HTR-8/SVneo (cell line): Measurements from ENCODE around the gene TARS3.

Source experiments
- DNase-seq: peaks from one replicate; pipeline ENCODE4 v3.0.0; 2011; ENCODE audit warnings: low spot score, mixed read lengths; ENCODE audit not compliant: insufficient read length
- FAIRE-seq: peaks from 2 replicates; lab custom pipeline; 2011; peaks lifted over from hg19 to GRCh38; lab: Jason Lieb, UNC

TARS3 gene

GRCh38 chr15:101611007-101611406, 113.3 kb downstream of the TARS3 start:
- no peak for FAIRE-seq

DNA sequence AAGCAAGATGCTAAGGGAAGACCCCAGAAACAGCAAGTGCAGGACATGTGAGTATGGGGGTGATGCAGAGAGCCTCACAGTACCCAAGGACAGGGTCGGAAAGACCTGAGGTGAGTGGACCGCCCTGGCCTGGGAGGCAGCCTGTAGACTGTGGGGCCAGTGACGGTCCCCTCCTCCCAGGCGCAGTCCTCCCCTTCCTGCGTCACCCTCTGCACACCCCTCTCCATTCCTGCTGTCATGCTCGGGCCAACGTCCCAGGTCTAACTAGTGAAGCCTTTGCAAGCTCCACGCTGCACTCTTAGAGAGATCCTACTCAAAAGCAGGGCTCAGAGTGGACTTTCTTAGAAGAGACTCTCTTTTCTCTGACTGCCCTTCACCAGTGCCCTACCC, 113.7 kb downstream of the TARS3 start:
- DNase-seq (no peak), FAIRE-seq (no peak)

More at GRCh38 chr15:101611007-101611406, 113.3 kb downstream of the TARS3 start:
- DNase-seq, result no peak

GRCh38 chr15:101609742-101610610, 114.3 kb downstream of the TARS3 start:
- FAIRE-seq (no peak), DNase-seq (no peak)

- DNase-seq, result no peak
- no peak for FAIRE-seq
Measured at GRCh38 chr15:101608201-101608600, 116.1 kb downstream of the TARS3 start.

DNA sequence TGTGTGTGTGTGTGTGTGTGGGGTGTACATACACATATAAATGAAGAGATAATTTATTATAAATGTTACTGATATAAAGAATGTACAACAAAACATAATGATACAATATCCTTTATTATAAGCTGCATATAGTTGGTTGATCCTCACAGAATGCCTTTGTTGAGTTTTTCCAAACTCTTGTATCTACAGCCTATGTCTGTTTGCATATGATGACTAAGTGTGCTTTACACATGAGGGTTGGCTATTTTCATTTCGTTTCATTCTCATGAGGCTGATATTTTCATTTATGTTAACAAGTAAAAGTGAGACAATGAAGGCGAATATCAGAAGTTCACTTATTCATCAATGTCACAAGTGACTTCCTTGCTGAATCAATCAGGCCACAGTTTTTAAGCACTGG, 117.2 kb downstream of the TARS3 start:
- no peak for FAIRE-seq
- no peak for DNase-seq

GRCh38 chr15:101604124-101604874, 120.0 kb downstream of the TARS3 start:
- FAIRE-seq, result no peak
- no peak for DNase-seq
